Endothelial cell (in vitro differentiated cells): ENCODE measurements around the gene LSM14B. TPM values are rescaled to one million over a fixed set of nuclear protein-coding genes. Genes with fewer than 3 reads are reported as not detected.

Experiments used
- DNase-seq: peaks from one replicate; pipeline ENCODE4 v3.0.0; 2021; ENCODE audit warnings: low spot score
- H3K27ac Mint-ChIP-seq: one replicate; pipeline ENCODE4 v1.8.0; 2021; ENCODE audit warnings: mixed read lengths, inconsistent platforms; ENCODE audit not compliant: unreplicated experiment
- H3K27me3 Mint-ChIP-seq: one replicate; pipeline ENCODE4 v1.8.0; 2021; ENCODE audit warnings: mild to moderate bottlenecking, moderate library complexity, mixed read lengths, inconsistent platforms; ENCODE audit not compliant: unreplicated experiment
- H3K36me3 Mint-ChIP-seq: one replicate; pipeline ENCODE4 v1.8.0; 2021; ENCODE audit warnings: mild to moderate bottlenecking, low read depth, mixed read lengths, inconsistent platforms; ENCODE audit not compliant: unreplicated experiment
- H3K4me1 Mint-ChIP-seq: one replicate; pipeline ENCODE4 v1.8.0; 2021; ENCODE audit warnings: mild to moderate bottlenecking, mixed read lengths, inconsistent platforms; ENCODE audit not compliant: unreplicated experiment
- H3K4me3 Mint-ChIP-seq: one replicate; pipeline ENCODE4 v1.8.0; 2021; ENCODE audit warnings: mild to moderate bottlenecking, mixed read lengths, inconsistent platforms; ENCODE audit not compliant: unreplicated experiment
- H3K9me3 Mint-ChIP-seq: one replicate; pipeline ENCODE4 v1.8.0; 2021; ENCODE audit warnings: mixed read lengths, inconsistent platforms; ENCODE audit not compliant: unreplicated experiment
- CTCF ChIP-seq: fragments of 200-600 bp; sonication (generic); IDR thresholded peaks from one replicate; pipeline ENCODE4 v1.5.0; 2021; ENCODE audit warnings: antibody characterized with exemption; ENCODE audit not compliant: unreplicated experiment
- total RNA-seq: library from RNA; stranded (reverse); fragmentation: NEBNext Ultra II Directional; extraction: Animal tissue kit (Norgen Biotek cat#: 25700); gene quantifications from one replicate; pipeline ENCODE4 v1.2.1, GENCODE V29; 2021; ENCODE audit not compliant: unreplicated experiment

The LSM14B gene
- total RNA-seq, 1 donor from 2014 or later: 35.3 TPM

DNA sequence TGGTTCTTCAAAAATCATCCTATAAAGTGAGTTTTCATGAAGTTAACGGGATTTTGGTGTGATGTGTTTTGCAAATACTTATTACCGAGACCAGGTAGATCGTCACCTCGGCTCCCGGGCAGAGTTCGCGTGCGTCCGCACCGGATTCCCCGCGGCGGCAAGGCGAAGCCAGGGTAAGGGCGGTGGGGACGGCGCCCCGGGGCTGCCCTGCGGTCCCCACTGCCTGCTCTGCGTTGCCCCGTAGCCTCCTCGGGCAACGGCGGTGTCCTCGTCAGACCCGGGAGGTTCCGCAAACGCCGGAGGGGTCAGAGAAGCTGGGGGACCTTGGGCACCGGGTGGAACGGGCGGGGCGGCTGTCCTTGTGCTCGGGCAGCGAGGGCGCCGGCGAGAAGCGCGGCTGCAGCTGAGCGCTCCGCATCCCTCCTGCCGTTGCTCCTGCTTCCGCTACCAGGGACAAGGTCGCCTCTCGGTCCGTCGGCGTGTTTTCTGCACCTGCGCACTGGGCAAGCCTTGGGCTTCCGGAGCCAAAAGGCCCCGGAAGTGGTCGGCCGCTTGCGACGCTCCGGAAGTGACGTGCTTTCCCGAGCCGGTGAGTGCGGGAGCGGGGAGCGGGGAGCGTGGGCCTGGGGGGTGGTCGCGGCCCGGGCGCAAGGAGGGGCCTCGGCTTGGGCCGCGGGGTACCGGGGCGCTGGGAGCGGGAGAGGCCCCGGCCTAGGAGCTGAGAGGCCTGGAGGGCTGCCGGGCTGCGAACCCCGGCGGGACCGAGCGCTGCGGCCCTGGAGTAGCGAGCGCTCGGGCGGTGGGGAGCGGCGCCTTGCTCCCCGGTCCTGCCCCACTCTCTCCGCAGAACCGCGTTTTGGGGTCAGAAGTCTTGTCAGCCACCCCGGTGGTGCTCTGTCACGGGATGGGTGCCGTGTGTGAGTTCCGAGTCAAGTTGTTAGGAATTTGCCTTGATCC lies 60.5 kb downstream of the LSM14B start, which contains the start of gene MTG2:
Gene MTG2, plus strand, starts transcription at position 560 of the 957 bp plus-strand sequence. CDS start 10,393 bp downstream, outside the sequence.
- peak; percentile 89 for DNase-seq

GRCh38 chr20:62183426-62184142 lies 61.3 kb downstream of the LSM14B start:
- no peak for DNase-seq
- TF ChIP-seq CTCF: no peak
- Mint-ChIP-seq H3K4me3 (peak overlapping the region; percentile 97), H3K27me3 (peaks cover 5% of the 10 kb centered on the region), H3K27ac (peak overlapping the region; percentile 86), H3K9me3 (no peaks in the 10 kb centered on the region), H3K36me3 (peaks cover 10% of the 10 kb centered on the region), H3K4me1 (peaks cover 8% of the 10 kb centered on the region)

More for the DNA sequence above, 60.5 kb downstream of the LSM14B start, which contains the start of gene MTG2:
- H3K4me3 Mint-ChIP-seq: peak within 1 kb of the TSS; percentile 97
- H3K27ac Mint-ChIP-seq: peak within 1 kb of the TSS; percentile 86
- peaks cover 5% of the 10 kb centered on the region for H3K27me3 Mint-ChIP-seq
- TF ChIP-seq CTCF: no peak
- H3K9me3 Mint-ChIP-seq: no peaks in the 10 kb centered on the region
- H3K4me1 Mint-ChIP-seq: peaks cover 8% of the 10 kb centered on the region
- peaks cover 10% of the 10 kb centered on the region for H3K36me3 Mint-ChIP-seq

Other genes starting within 250 kb of the LSM14B start
- 14.2 TPM for gene TAF4, start 56.6 kb upstream of the LSM14B start, total RNA-seq
- gene PSMA7, start 20.9 kb downstream of the LSM14B start, total RNA-seq: 302 TPM
- 17.5 TPM for gene SS18L1, start 21.3 kb downstream of the LSM14B start, total RNA-seq
- gene MTG2, start 60.6 kb downstream of the LSM14B start, total RNA-seq: 20.2 TPM
- gene HRH3, start 97.8 kb downstream of the LSM14B start, total RNA-seq: not detected
- 39.5 TPM for gene OSBPL2, start 116.0 kb downstream of the LSM14B start, total RNA-seq
- gene ADRM1, start 180.5 kb downstream of the LSM14B start, total RNA-seq: 132 TPM
- gene LAMA5, start 244.8 kb downstream of the LSM14B start, total RNA-seq: 34.5 TPM